Mucosa of gallbladder (tissue), 1 donor: ENCODE results near the gene ZFPM1. TPM values are rescaled to one million over a fixed set of nuclear protein-coding genes. Genes with fewer than 3 reads are reported as not detected.

Experiments
- DNase-seq: peaks from one replicate; pipeline ENCODE4 v3.0.0-alpha.2; 2020; ENCODE audit warnings: low spot score
- total RNA-seq: library from RNA; stranded (reverse); gene quantifications from one replicate; pipeline ENCODE4 v1.2.1, GENCODE V29; 2021
- donor health status: DM: no; HTN: no; CAD: no.

Gene ZFPM1
- total RNA-seq, 1 donor from 2014 or later: 72.0 TPM

- no peak for DNase-seq
Measured at GRCh38 chr16:88526008-88526905, 73.2 kb downstream of the ZFPM1 start.

DNA sequence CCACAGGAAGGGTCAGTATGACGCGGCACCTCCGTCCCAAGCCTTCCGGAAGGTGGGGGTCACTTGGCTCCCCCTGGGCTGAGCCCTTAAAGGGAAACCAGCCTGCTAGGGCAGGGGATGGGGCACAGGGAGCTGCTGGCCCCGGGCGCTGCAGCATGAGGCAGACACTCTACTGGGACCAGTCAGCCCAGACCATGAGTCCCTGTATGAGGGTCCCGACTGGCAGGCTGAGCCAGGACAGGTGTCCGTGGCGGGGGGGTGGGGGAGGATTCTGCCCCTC is 73.8 kb downstream of the ZFPM1 start:
- DNase-seq: no peak

DNA sequence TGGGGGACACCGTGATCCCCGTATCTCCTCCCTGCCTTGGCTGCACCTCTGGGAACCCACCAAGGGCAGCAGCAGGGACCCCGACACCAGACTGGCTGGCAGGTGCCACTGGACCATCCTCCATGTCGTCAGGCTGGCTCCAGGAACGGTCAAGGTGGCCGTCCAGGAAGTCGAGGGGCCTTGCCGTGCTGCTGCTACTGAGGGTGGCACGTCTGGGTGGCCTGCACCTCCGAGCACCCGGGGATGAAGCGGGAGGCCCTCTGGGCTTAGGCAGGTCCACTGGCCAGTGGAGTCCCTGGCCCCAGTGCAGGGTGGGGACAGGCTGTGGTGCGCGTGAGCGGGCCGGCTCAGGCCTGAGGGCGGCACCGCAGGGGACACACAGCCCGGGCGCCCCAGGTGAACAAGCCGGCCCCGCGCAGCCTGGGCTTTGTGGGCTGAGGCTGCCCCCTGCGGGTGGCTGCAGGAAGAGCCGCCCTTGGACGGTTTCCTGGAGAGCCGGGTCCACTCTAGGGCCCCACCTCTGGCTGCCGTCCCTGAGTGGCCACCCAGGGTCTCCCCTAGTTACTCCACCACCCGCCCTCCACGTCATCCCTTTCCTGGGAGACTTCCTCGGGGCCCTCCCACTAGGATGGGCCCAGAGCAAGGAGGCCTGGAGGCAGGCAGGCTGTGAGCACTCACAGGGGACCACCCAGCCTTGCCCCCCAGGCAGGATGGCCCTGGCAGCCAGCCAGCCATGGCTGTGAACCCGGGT is 74.3 kb downstream of the ZFPM1 start:
- peak; percentile 66 for DNase-seq

- DNase-seq: no peak
Measured at GRCh38 chr16:88527937-88528743, 75.1 kb downstream of the ZFPM1 start.

DNA sequence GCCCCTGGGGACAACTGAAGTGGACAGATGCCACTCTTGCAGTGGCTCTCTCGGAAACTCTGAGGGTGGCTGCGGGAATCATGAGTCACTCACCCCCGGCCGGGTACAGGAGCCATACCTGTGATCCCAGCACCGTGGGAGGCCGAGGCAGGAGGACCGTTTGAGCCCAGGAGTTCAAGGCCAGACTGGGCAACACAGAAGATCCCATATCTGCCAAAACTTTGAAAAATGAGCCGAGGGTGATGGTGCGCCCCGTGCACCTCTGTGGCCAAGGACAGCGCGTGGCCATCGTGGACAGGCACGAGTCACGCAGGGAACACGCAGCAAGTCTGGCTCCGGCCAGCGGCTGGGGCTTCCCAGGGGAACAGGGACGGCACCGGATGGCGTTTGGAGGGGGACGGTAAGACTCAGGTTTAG is 75.8 kb downstream of the ZFPM1 start:
- no peak for DNase-seq

DNA sequence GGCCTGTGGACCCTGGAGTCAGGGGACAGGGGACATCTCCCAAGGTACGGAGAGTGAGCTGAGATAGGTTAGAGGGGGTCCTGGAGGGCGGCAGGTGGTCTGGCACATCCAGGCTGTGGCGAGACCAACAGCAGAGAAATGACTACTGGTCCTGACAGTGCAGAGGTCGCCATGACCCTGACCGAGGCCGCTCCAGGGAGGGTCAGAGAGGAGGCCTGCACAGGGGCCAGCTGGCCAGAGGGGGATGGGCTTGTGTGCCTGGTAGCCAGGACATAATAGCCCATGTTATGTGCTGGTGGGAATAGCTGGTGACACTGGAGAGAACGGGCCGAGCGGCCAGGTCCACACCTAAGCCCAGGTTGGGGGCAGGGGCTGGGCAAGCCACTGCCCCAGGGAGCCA is 76.5 kb downstream of the ZFPM1 start:
- DNase-seq: no peak

DNA sequence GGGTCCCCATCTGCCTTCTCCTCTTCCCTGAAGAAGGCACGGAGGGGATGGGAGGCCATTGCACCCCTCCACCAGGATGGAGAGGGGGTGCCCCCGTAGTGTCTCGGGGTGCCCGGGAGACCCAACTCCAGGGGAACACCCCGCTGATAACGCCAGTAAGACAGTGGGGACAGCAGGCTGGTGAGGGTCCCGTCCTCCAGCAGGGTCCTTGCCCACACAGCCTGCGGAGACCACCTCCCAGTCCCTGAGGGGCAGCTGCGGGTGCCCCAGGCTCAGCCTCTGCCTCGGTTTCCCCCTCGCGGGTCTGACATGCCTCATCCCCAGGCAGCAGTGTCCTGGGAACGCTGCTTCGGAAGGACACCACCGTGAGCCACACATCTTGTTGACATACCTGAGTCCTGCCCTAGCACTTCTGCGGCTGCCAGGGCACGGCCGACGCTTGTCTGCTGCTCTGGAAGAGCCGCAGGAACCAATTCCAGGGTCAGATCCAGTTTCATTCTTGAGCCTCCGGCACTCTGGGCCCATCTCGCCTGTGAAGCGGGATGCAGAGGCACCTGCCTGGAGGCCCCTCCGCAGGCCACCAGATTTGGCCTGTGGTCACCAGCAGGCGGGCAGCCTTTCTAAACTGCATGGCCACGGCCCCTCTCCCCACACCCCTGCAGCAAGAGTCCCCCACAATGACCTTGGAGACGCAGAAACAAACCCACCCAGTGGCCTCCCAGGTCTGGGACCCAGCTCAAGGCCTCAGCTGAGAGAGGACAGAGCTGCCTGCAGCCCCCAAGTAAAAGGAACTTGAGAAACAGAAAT is 77.2 kb downstream of the ZFPM1 start:
- no peak for DNase-seq

DNA sequence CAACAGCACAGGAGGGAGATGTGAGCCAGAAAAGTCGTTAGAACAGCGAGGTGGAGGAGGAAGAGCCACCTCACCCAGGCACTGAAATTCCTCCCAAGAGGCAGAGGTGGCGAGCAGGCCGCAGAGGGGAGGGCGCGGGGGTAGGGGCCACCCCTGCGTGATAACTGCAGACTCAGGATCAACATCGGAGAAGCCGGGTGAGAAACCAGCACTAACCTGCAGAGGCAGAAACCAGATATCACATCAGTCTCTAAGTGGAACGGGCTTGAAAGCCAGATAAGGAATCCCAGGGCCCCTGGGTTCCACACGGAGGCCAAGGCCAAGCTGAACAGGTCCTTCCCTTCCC is 77.8 kb downstream of the ZFPM1 start:
- no peak for DNase-seq

- no peak for DNase-seq
Measured at GRCh38 chr16:88531346-88531745, 78.3 kb downstream of the ZFPM1 start.

GRCh38 chr16:88531931-88532433 is 78.9 kb downstream of the ZFPM1 start:
- no peak for DNase-seq

- DNase-seq: no peak
Measured at GRCh38 chr16:88532434-88533241, 79.6 kb downstream of the ZFPM1 start.

- no peak for DNase-seq
Measured at GRCh38 chr16:88533381-88533917, 80.4 kb downstream of the ZFPM1 start.

- DNase-seq: peak; percentile 73
Measured at GRCh38 chr16:88533932-88534637, 81.0 kb downstream of the ZFPM1 start.

GRCh38 chr16:88534638-88535190 is 81.6 kb downstream of the ZFPM1 start:
- no peak for DNase-seq

DNA sequence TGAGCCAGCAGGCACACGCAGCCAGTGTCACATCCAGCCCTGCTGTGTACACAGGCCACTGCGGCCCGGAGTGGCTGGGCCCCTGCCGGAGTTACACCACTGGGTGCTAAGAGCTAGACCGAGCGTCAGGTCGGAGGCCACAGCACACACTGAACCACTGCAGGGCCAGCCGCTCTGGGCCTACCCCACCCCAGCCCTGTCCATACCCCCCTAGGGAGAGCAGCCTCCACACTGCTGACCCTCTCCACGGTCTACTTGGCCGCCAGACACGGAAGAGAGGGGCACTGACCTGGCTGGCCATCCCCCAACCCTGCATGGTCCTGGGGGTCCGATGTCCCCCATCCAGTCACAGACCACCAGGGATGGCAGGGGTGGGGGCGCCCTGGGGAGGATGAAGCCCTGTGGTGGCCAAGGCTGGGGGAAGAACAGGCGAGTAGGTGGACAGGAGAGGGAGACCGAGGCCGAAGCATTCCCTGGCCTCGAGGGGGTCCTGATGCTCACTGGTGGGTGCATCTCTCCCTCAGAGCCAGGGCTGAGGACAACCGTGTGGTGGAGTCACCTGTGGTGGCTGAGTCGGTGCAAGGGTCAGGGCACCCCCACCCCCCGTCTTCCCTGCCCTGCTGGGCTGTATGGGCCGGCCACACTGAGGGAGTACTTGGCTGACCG is 82.2 kb downstream of the ZFPM1 start:
- DNase-seq: no peak

DNA sequence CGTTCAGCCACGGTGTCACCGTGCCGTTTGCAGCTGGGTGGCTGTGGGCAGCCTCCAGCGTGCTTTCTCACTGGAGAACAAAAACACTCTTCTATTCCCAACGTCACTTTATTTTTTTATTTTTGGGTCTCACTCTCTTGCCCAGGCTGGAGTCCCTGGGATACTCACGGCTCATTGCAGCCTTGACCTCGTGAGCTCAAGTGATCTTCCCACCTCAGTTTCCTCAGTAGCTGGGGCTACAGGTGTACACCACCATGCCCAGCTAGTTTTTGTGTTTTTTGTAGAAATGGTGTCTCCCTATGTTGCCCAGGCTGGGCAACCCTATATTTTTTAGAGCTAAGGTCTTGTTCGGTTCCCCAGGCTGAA is 82.8 kb downstream of the ZFPM1 start:
- no peak for DNase-seq

DNA sequence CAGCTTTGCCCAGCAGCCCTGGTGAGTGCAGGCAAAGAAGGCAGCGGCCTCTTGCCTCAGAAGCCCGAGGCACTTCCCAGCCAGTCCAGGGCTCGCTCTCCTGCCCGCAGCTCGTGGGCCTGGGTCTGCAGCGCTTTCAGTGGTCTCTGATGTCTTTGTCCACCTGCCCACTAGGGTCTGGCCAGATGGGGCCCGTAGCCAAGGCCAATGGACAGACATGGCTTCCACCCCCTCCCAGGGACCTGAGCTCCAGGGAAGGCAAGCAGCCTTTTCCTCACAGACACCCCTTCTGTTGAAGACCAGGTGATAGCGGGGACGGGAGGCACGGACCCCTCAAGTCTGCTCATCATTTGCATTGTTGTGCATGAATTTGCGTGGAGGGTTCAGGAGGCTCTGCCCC is 83.4 kb downstream of the ZFPM1 start:
- no peak for DNase-seq

DNA sequence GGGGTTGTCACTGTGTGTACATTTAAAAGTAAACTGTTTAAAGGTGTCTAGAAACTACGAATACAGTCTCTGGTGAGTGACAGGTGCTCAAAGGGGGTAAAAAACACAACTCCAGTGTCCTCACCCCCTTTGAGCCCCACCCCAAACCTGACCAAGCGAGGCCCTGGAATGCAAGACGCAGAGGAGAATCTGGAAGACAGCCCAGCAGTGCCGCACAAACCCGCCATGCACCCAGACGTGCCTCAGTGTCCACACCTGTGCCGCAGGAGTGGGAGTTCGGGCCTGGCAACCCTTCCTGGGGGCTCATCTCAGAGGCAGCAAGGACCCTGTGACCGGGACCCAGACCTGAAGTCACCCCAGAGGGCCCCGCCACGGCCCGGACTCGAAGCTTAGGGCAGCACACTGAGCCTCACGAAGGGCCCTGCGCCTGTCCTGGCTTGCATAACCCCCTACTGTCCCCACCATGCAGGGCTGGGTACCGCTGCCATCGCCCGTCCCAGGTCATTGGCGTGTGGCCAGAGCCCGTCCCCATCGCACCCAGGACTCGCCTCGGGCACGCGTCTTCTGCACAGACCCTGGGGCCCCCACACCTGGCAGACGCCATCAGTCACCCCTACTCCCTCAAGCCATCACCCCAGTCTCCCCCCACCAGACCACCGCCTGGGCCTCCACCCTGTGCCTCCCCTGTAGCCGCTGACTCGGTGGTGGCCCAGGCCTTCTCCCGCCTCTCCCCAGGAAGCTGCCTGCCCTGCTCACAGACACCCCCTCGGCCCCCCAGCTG is 84.1 kb downstream of the ZFPM1 start:
- DNase-seq: no peak
